DND-41 (cell line): ENCODE results near the gene TXNIP.

Source experiments
- CTCF ChIP-seq: IDR thresholded peaks from 2 replicates; pipeline ENCODE4 v1.5.1; 2012; ENCODE audit warnings: borderline replicate concordance, low read length, moderate library complexity, mild to moderate bottlenecking; ENCODE audit not compliant: poor library complexity, severe bottlenecking; ENCODE audit errors: extremely low read depth
- EZH2 ChIP-seq: IDR thresholded peaks from 3 replicates; pipeline ENCODE4 v1.6.1; 2012; ENCODE audit warnings: borderline replicate concordance, low read depth, mild to moderate bottlenecking, moderate library complexity, low read length, inconsistent platforms; ENCODE audit not compliant: severe bottlenecking

GRCh38 chr1:145961109-145961424, 35.3 kb downstream of the TXNIP start:
- TF ChIP-seq CTCF (no peak), EZH2 (no peak)
